Mucosa of gallbladder (tissue), 1 donor: Measurements from ENCODE around the gene SYN1. TPM values are rescaled to one million over a fixed set of nuclear protein-coding genes. Genes with fewer than 3 reads are reported as not detected.
A peak's percentile ranks its signal among the peaks of the same experiment; 100 is the strongest.
"Not testable (repeated sequence)": the region's sequence is repeated elsewhere in the genome, so short reads cannot be mapped to it uniquely, and the experiment has no call there.

Experiments used
- DNase-seq: peaks from one replicate; pipeline ENCODE4 v3.0.0-alpha.2; 2020; ENCODE audit warnings: low spot score
- total RNA-seq: library from RNA; stranded (reverse); gene quantifications from one replicate; pipeline ENCODE4 v1.2.1, GENCODE V29; 2021
- donor health status: DM: no; HTN: no; CAD: no.

Gene SYN1
- 0.55 TPM for total RNA-seq

- DNase-seq = peak; percentile 71
These were observed at the start of gene SYN1 for GRCh38 chrX:47619486-47620302. TSS of gene SYN1 (minus strand) at chrX:47619857. CDS start at chrX:47619728, 129 bp downstream.

- DNase-seq = not testable (repeated sequence)
These were observed 46.1 kb upstream of the SYN1 start for GRCh38 chrX:47665797-47666196.

- no peak for DNase-seq
These were observed 45.1 kb upstream of the SYN1 start for GRCh38 chrX:47664737-47665136.

GRCh38 chrX:47662144-47662657, 42.5 kb upstream of the SYN1 start:
- DNase-seq = no peak

- no peak for DNase-seq
These were observed 41.9 kb upstream of the SYN1 start for GRCh38 chrX:47661539-47661938.

GRCh38 chrX:47659421-47659726, 39.7 kb upstream of the SYN1 start:
- no peak for DNase-seq

GRCh38 chrX:47658684-47659420, 39.2 kb upstream of the SYN1 start, which contains the start of gene UXT:
TSS of gene UXT (minus strand) at chrX:47659180. CDS start at chrX:47658927, 253 bp downstream.
- DNase-seq = peak; percentile 94

GRCh38 chrX:47658301-47658683, 38.6 kb upstream of the SYN1 start:
- no peak for DNase-seq

GRCh38 chrX:47651043-47651905, 31.6 kb upstream of the SYN1 start:
- no peak for DNase-seq

- peak; percentile 95 for DNase-seq
These were observed 30.7 kb upstream of the SYN1 start, which contains the start of gene ELK1 for GRCh38 chrX:47650164-47651042. TSS of gene ELK1 (minus strand) at chrX:47650563. CDS start at chrX:47641441, 9,122 bp downstream.

- DNase-seq = no peak
These were observed 30.1 kb upstream of the SYN1 start for GRCh38 chrX:47649781-47650163.

- DNase-seq = no peak
These were observed 29.6 kb upstream of the SYN1 start for GRCh38 chrX:47649271-47649670.

- no peak for DNase-seq
These were observed 28.7 kb upstream of the SYN1 start for GRCh38 chrX:47648376-47648775.

- DNase-seq = no peak
These were observed 27.0 kb upstream of the SYN1 start for GRCh38 chrX:47646636-47647035.

GRCh38 chrX:47645530-47645929, 25.9 kb upstream of the SYN1 start:
- no peak for DNase-seq

- DNase-seq = no peak
These were observed 25.0 kb upstream of the SYN1 start for GRCh38 chrX:47644557-47645091.

GRCh38 chrX:47643926-47644325, 24.3 kb upstream of the SYN1 start:
- no peak for DNase-seq

- DNase-seq = no peak
These were observed 19.2 kb upstream of the SYN1 start for GRCh38 chrX:47638816-47639215.

- DNase-seq = peak; percentile 29
These were observed 18.0 kb upstream of the SYN1 start for GRCh38 chrX:47637546-47638195.
